Measurements from ENCODE around the gene RNF222.

RNF222 gene

DNA sequence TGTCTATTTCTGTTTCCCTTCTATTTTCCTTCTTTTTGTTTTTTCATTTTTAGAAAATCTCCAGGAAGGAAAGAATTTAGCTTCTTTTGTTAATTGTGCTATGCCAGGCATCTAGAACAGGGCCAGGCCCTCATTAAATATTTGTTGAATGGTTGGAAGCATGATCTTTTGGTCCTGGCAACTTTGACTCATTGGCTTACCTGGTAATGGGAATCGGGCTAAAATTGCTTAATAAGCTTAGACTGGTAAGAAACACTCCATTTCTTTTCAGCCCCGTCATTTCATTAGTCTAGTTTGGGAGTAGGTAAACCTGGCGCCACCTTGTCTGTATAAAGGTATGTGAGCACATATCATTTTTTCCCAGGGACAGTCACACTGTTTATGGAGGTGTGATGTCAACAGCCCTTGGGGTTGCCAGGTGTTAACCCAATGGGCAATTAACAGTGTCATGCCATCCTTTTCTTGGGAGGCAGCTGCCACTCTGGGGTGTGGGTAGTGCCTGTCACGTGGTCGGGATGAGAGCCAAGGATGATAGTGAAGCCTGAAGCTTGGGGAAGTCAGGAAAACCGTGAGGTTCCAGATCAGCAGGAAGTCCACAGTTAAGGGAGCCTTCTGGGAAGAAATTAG is 28.6 kb upstream of the RNF222 start:
- Mint-ChIP-seq H3K27ac (peak overlapping the region in 1 of 2 donors; percentile 49), H3K27me3 (peaks cover 42 to 74% of the 10 kb centered on the region in 2 donors), H3K9me3 (no peaks in the 10 kb centered on the region)

DNA sequence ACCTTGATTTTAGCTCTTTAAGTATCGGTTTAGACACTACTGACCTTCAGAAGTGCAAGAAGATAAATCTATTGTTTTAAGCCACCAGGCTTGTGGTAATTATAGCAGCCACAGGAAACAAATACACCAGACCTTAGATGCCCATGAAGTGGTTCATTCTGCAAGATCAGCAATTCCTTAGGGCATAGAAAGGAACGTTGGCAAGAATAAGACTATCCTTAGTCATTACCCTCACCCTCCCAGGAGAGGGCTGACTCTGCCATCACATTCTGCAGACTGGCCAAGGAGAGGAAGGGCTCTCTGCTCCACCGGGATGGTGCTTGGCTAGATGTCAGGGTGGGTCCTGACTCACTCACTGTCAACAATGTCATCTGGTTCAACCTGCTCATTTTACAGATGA is 23.9 kb upstream of the RNF222 start:
- Mint-ChIP-seq H3K27me3 (peaks cover 73 to 99% of the 10 kb centered on the region in 2 donors), H3K27ac (no peak overlapping the region), H3K4me3 (no peak overlapping the region), H3K9me3 (no peaks in the 10 kb centered on the region), H3K36me3 (ENCODE audit: insufficient read depth) (no peaks in the 10 kb centered on the region), H3K4me1 (ENCODE audit: low read depth in 2 of 2) (no peaks in the 10 kb centered on the region)
- DNase-seq (no peak), ATAC-seq (replicated peaks) (no peak)

More for the DNA sequence above, 28.6 kb upstream of the RNF222 start:
- no peak for ATAC-seq (replicated peaks)
- no peaks in the 10 kb centered on the region for H3K4me1 Mint-ChIP-seq (ENCODE audit: low read depth in 2 of 2)
- DNase-seq, result no peak
- H3K4me3 Mint-ChIP-seq, result no peak overlapping the region
- no peaks in the 10 kb centered on the region for H3K36me3 Mint-ChIP-seq (ENCODE audit: insufficient read depth)

DNA sequence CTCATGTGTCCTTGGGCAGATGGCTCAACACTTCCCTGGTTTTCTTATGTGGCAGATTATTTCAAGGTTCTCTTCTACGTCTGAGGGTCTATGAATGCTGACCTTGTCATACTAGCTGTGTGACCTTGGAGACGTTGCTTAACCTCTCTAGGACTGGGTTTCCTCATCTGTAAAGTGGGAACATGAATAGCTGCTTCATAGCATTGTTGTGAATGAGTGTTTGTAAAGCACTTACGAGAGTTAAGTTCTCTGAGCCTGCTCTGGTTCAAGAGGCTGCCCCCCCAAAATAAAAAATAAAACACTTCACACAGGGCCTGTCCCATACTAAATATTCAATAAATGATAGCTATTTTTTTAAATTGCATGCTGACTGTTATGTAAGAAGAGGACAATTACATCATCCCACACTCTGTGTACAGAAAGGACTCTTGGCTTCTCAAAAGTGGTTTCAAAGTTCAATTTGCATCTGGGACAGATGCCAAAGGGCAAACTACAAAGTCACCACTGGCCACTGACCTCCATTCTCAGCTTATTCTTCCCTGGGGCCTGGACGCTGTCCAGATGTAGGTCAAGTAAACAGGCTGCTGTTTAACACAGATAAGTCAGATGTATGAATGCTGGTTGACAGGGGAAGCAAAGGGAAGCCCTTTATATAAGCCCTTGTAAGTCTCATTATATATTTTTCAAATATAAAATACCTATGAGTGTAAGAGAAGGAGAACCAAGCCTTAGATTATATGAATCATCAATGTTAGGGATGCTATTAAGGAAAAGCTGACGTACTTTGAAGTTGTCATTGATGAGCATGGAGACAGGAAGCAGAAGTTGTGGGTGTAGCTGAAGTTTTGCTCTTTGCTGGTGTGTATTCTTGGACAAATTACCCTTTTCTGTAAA is 22.7 kb upstream of the RNF222 start:
- Mint-ChIP-seq H3K36me3 (ENCODE audit: insufficient read depth) (no peaks in the 10 kb centered on the region), H3K27ac (no peak overlapping the region), H3K27me3 (peaks cover 74 to 92% of the 10 kb centered on the region in 2 donors), H3K4me3 (no peak overlapping the region), H3K9me3 (no peaks in the 10 kb centered on the region), H3K4me1 (ENCODE audit: low read depth in 2 of 2) (no peaks in the 10 kb centered on the region)
- DNase-seq (no peak), ATAC-seq (replicated peaks) (no peak)

DNA sequence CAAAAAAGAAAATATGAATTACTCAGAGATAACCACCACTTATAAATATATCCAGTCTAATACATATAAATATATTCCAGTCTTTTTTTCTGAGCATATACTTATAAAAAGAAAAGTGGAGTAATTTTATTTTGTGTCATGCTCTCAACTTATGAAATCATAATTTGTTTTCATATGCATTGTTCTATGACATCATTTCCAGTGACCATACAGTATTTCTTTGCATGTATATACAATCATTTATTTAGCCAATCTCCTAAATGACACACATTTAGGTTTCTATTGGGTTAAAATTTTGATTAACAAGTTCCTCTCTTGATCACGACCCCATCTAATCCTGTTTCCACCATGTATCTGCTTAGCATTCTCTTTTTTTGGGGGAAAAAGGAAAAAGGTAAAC is 21.7 kb upstream of the RNF222 start:
- DNase-seq (no peak), ATAC-seq (replicated peaks) (no peak)
- H3K9me3 Mint-ChIP-seq, result no peaks in the 10 kb centered on the region
- no peaks in the 10 kb centered on the region for H3K4me1 Mint-ChIP-seq (ENCODE audit: low read depth in 2 of 2)
- H3K27me3 Mint-ChIP-seq, result peaks cover 68 to 82% of the 10 kb centered on the region in 2 donors
- no peak overlapping the region for H3K4me3 Mint-ChIP-seq
- H3K36me3 Mint-ChIP-seq (ENCODE audit: insufficient read depth), result no peaks in the 10 kb centered on the region
- H3K27ac Mint-ChIP-seq, result no peak overlapping the region

DNA sequence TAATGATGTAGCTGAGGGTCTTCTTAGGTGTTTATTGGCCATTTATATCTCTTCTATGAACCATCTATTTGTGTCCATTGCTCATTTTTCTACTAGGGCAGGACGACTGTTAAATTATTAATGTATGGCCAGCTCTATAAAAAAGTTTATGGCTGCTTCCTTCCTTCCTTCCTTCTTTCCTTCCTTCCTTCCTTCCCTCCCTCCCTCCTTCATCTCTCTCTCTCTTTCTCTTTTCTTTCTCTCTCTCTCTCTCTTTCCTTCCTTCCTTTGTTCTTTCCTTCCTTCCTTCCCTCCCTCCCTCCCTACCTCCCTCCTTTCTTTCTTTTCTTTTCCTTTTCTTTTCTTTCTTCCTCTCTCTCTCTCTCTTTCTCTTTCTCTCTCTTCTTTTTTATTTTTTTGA is 20.8 kb upstream of the RNF222 start:
- Mint-ChIP-seq H3K36me3 (ENCODE audit: insufficient read depth) (no peaks in the 10 kb centered on the region), H3K27me3 (peaks cover 67 to 74% of the 10 kb centered on the region in 2 donors), H3K4me3 (no peak overlapping the region), H3K9me3 (no peaks in the 10 kb centered on the region), H3K27ac (no peak overlapping the region), H3K4me1 (ENCODE audit: low read depth in 2 of 2) (no peaks in the 10 kb centered on the region)
- DNase-seq (no peak), ATAC-seq (replicated peaks) (no peak)

DNA sequence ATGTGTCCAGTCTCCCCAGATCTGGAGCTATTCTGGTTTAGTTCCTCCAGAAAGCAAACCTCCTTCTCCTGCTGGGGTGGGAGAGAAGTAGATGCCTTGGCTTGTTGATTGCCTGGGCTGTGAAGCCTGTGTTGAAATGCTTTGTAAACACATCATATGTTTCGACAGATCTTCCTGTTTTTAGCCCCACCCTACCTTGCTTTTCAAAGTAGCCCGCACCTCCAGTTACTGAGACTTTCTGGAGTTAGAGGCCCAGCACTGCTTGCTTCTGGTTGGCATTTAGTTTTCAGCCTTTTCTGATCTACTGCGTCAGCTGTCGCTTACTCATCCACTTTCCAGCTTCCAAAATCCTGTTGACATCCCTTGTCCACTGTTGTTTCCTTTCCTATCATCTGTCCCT is 20.2 kb upstream of the RNF222 start:
- H3K27me3 Mint-ChIP-seq, result peaks cover 60 to 67% of the 10 kb centered on the region in 2 donors
- no peak for DNase-seq
- no peak overlapping the region for H3K4me3 Mint-ChIP-seq
- H3K36me3 Mint-ChIP-seq (ENCODE audit: insufficient read depth), result no peaks in the 10 kb centered on the region
- ATAC-seq (replicated peaks), result no peak
- H3K27ac Mint-ChIP-seq, result no peak overlapping the region
- no peaks in the 10 kb centered on the region for H3K9me3 Mint-ChIP-seq
- peaks cover 0 to 5% of the 10 kb centered on the region in 2 donors for H3K4me1 Mint-ChIP-seq (ENCODE audit: low read depth in 2 of 2)

DNA sequence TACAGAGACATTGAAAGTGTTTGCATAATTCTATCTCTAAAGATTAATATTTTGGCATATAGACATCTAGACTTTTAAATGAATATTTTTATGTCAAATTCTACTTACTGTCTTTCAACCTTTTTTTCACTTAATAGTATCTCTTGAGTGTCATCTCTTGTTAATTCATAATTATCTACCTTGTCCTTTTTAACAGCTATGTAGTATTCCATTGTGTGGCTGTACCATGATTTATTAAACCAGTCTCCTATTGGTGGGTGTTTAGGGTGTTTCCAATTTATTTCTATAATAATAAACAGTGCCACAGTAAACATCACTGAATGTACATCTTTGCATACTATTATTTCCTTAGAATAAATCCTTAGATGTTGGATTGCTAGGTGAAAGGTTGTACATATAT is 16.3 kb upstream of the RNF222 start:
- H3K27ac Mint-ChIP-seq, result no peak overlapping the region
- peaks cover 0 to 9% of the 10 kb centered on the region in 2 donors for H3K4me1 Mint-ChIP-seq (ENCODE audit: low read depth in 2 of 2)
- H3K36me3 Mint-ChIP-seq (ENCODE audit: insufficient read depth), result no peaks in the 10 kb centered on the region
- H3K9me3 Mint-ChIP-seq, result no peaks in the 10 kb centered on the region
- no peak for ATAC-seq (replicated peaks)
- DNase-seq, result no peak
- no peak overlapping the region for H3K4me3 Mint-ChIP-seq
- peaks cover 33 to 38% of the 10 kb centered on the region in 2 donors for H3K27me3 Mint-ChIP-seq

DNA sequence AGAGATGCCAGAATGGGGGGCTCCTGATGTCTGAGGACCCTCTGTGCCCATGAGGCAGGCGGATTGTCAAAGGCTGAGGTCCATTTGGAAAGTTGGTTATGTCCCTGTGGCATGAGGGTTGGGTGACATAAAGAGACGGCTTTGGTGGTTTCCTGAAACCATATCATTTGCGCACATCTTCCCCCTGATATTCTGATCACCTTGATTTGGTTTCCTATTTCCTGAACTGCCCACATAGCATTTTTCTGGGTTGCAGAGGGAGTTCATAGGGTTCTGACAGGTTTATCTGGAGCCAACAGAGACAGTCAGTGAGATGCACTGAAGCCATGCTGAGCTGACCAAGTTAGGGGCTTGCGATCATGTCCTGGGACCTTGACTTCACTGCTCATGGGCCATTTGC is 15.7 kb upstream of the RNF222 start:
- Mint-ChIP-seq H3K27ac (no peak overlapping the region), H3K9me3 (no peaks in the 10 kb centered on the region), H3K36me3 (ENCODE audit: insufficient read depth) (no peaks in the 10 kb centered on the region), H3K27me3 (peaks cover 29 to 36% of the 10 kb centered on the region in 2 donors), H3K4me3 (no peak overlapping the region), H3K4me1 (ENCODE audit: low read depth in 2 of 2) (peaks cover 0 to 9% of the 10 kb centered on the region in 2 donors)
- no peak for DNase-seq
- ATAC-seq (replicated peaks), result peak; percentile 73

DNA sequence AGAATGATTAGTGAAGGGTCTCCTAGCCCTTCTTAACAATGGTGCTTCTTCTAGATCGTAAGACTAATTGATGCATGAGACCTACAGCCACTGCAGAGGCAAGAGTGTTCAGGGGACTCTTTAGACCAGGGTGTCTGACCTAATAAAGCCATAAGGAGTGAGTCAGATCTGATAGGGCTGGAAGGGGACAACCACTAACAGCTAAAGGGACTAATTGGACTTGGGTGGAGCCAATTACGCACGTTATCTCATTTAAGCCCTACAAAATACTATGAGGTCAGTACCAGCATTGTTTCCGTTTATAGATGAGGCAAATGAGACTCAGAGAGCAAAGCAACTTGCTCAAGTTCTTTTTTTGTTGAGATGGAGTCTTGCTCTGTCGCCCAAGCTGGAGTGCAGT is 14.5 kb upstream of the RNF222 start:
- H3K4me3 Mint-ChIP-seq, result no peak overlapping the region
- H3K27ac Mint-ChIP-seq, result no peak overlapping the region
- DNase-seq, result no peak
- no peaks in the 10 kb centered on the region for H3K36me3 Mint-ChIP-seq (ENCODE audit: insufficient read depth)
- H3K4me1 Mint-ChIP-seq (ENCODE audit: low read depth in 2 of 2), result peaks cover 0 to 10% of the 10 kb centered on the region in 2 donors
- no peak for ATAC-seq (replicated peaks)
- H3K27me3 Mint-ChIP-seq, result peaks cover 20 to 30% of the 10 kb centered on the region in 2 donors
- H3K9me3 Mint-ChIP-seq, result no peaks in the 10 kb centered on the region

DNA sequence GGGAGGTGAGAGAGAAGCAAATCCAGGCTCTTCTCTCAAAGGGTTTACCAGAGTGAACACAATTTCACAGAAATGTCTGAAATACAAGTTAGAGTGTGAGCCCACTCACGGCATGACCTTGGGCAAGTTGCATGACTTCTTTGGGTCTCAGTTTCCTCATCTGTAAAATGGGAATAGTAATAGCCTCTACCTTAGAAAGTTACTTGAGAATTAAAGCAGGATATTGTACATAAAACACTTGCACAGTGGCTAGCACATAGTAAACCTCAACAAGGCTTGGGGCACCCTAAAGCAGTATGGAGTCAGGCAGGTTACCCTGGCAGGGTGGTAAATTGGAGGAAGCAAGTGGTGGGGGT is 13.2 kb upstream of the RNF222 start:
- Mint-ChIP-seq H3K4me3 (no peak overlapping the region), H3K36me3 (ENCODE audit: insufficient read depth) (peaks cover 6% of the 10 kb centered on the region), H3K9me3 (no peaks in the 10 kb centered on the region), H3K4me1 (ENCODE audit: low read depth in 2 of 2) (peaks cover 0 to 10% of the 10 kb centered on the region in 2 donors), H3K27me3 (peaks cover 8 to 20% of the 10 kb centered on the region in 2 donors), H3K27ac (no peak overlapping the region)
- no peak for ATAC-seq (replicated peaks)
- DNase-seq, result no peak

DNA sequence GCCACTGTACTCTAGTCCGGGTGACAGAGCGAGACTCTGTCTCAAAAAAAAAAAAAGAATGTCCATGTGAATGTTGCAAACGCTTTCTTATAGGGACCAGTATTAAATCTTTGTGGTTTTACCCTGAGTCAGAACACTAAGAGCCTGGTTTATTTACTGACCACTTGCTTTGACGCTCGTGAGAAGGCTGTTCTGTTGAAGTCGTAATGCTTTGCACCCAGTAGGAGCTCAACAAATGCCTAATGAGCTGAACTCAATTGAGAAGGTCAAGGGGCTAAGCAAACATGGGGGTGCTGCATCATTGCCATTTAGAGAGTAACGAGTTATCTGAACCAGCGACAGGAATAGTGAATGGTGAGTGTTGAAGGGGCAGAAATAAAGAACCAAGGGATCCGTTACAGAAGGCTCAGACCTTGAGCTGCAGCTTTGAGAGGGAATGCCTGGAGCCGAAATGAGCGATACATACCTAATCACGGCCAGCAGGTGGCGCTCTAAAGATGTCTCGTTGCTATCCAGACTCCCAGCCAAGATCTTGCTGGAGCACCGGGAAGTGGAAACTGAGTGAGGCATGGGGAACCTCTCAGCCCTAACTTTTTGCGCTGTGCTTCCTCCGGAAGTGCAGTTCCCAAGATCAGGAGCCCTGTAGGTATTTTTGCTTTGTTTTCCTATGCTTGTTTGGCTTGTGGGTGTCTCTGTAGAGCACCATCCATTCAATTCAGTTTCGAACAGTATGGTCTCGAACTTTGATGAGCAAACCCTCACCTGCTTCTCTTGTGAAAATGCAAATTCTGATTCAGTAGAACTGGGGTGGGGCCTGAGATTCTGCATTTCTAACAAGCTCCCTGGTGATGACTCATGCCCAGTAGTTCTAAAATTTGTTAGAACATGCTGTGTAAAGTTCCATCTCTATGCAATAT is 12.6 kb upstream of the RNF222 start:
- DNase-seq, result peak; percentile 72 to 80 (median 73)
- no peaks in the 10 kb centered on the region for H3K9me3 Mint-ChIP-seq
- H3K4me3 Mint-ChIP-seq, result no peak overlapping the region
- no peak overlapping the region for H3K27ac Mint-ChIP-seq
- peaks cover 0 to 10% of the 10 kb centered on the region in 2 donors for H3K4me1 Mint-ChIP-seq (ENCODE audit: low read depth in 2 of 2)
- H3K27me3 Mint-ChIP-seq, result peaks cover 6 to 21% of the 10 kb centered on the region in 2 donors
- peak; percentile 79 for ATAC-seq (replicated peaks)
- H3K36me3 Mint-ChIP-seq (ENCODE audit: insufficient read depth), result peaks cover 6% of the 10 kb centered on the region

DNA sequence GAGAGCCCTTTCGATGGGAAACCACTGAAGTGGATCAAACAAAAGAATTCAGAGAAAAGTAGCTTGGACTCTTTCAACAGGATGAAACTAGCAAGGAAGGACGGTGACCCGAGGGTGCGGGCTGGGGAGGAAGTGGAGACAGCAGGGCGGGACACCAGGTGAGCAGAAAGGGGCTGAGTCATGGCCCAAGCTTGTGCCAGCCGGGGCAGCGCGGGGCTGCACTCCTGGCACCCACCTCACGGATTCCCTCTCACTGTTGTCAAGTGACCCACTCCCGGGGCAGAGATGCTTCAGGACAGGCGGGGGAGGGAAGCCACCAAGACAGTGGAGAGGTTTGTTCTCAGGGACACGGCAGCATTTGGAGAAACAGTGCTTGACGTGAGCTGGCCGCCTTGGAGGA is 10.7 kb upstream of the RNF222 start:
- no peak for DNase-seq
- Mint-ChIP-seq H3K27me3 (peaks cover 7 to 34% of the 10 kb centered on the region in 2 donors), H3K4me1 (ENCODE audit: low read depth in 2 of 2) (peaks cover 0 to 10% of the 10 kb centered on the region in 2 donors), H3K4me3 (no peak overlapping the region), H3K36me3 (ENCODE audit: insufficient read depth) (peaks cover 6% of the 10 kb centered on the region), H3K9me3 (no peaks in the 10 kb centered on the region), H3K27ac (peak overlapping the region in 1 of 2 donors; percentile 35)
- ATAC-seq (replicated peaks), result no peak

DNA sequence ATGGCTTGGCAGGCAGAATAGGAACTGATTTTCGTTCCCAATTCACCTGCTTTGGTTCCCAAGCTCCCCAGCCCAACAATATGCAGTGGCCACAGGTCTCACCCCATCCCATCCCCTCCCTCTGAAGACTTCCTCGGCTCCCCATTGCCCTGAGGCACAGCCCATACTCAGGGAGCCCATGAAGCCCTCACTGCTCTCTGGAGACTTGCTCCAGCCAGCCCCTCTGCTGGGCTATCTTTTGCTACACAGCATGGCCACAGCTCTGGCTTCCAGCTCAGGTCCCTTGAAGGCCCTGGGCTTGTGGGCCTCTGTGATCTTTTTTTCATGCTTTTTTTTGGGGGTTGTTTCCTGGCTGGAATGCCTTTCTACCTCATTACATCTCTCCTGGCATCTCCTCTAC is 8.5 kb upstream of the RNF222 start:
- DNase-seq, result no peak

More for the DNA sequence above, 8.5 kb upstream of the RNF222 start:
- ATAC-seq (replicated peaks), result no peak
- H3K27ac Mint-ChIP-seq, result no peak overlapping the region
- H3K4me3 Mint-ChIP-seq, result no peak overlapping the region
- peaks cover 25 to 50% of the 10 kb centered on the region in 2 donors for H3K27me3 Mint-ChIP-seq
- no peaks in the 10 kb centered on the region for H3K9me3 Mint-ChIP-seq
- peaks cover 6% of the 10 kb centered on the region for H3K36me3 Mint-ChIP-seq (ENCODE audit: insufficient read depth)
- peaks cover 0 to 4% of the 10 kb centered on the region in 2 donors for H3K4me1 Mint-ChIP-seq (ENCODE audit: low read depth in 2 of 2)
